Femur (tissue), 1 donor: ENCODE data around the gene PANK1.
A peak's percentile ranks its signal among the peaks of the same experiment; 100 is the strongest.
"Not testable (repeated sequence)": the region's sequence is repeated elsewhere in the genome, so short reads cannot be mapped to it uniquely, and the experiment has no call there.

Source experiments
- DNase-seq: peaks from one replicate; pipeline ENCODE4 v3.0.0-alpha.2; 2017

Gene PANK1

GRCh38 chr10:89566095-89566950 lies 78.7 kb downstream of the PANK1 start:
- DNase-seq, result no peak

GRCh38 chr10:89565180-89565579 lies 79.9 kb downstream of the PANK1 start:
- no peak for DNase-seq

GRCh38 chr10:89563861-89564478 lies 81.1 kb downstream of the PANK1 start:
- DNase-seq, result no peak

- no peak for DNase-seq
Observed at GRCh38 chr10:89563311-89563710, 81.7 kb downstream of the PANK1 start.

- no peak for DNase-seq
Observed at GRCh38 chr10:89556600-89556999, 88.4 kb downstream of the PANK1 start.

- no peak for DNase-seq
Observed at GRCh38 chr10:89555688-89556445, 89.2 kb downstream of the PANK1 start.

- DNase-seq, result no peak
Observed at GRCh38 chr10:89554433-89554832, 90.6 kb downstream of the PANK1 start.

- no peak for DNase-seq
Observed at GRCh38 chr10:89553064-89553734, 91.8 kb downstream of the PANK1 start.

- no peak for DNase-seq
Observed at GRCh38 chr10:89552213-89552612, 92.8 kb downstream of the PANK1 start.

GRCh38 chr10:89550509-89550908 lies 94.5 kb downstream of the PANK1 start:
- DNase-seq, result no peak

GRCh38 chr10:89549510-89549909 lies 95.5 kb downstream of the PANK1 start:
- DNase-seq, result no peak

GRCh38 chr10:89548673-89549072 lies 96.4 kb downstream of the PANK1 start:
- DNase-seq, result no peak

- no peak for DNase-seq
Observed at GRCh38 chr10:89547853-89548513, 97.1 kb downstream of the PANK1 start.

- DNase-seq, result not testable (repeated sequence)
Observed at GRCh38 chr10:89546651-89547050, 98.4 kb downstream of the PANK1 start.

GRCh38 chr10:89543841-89544240 lies 101.2 kb downstream of the PANK1 start:
- no peak for DNase-seq

- no peak for DNase-seq
Observed at GRCh38 chr10:89540420-89540949, 104.6 kb downstream of the PANK1 start.

GRCh38 chr10:89537364-89537763 lies 107.7 kb downstream of the PANK1 start:
- DNase-seq, result no peak

- DNase-seq, result no peak
Observed at GRCh38 chr10:89536013-89536354, 109.1 kb downstream of the PANK1 start.

GRCh38 chr10:89535171-89536012 lies 109.7 kb downstream of the PANK1 start, which contains the start of gene SLC16A12:
TSS of gene SLC16A12 (minus strand) at chr10:89535594. CDS start at chr10:89462578, 73,016 bp downstream.
- DNase-seq, result peak; percentile 57

GRCh38 chr10:89534826-89535166 lies 110.2 kb downstream of the PANK1 start:
- no peak for DNase-seq
